ENCODE data around the gene ZNF654. TPM values are rescaled to one million over a fixed set of nuclear protein-coding genes. Genes with fewer than 3 reads are reported as not detected.
A peak's percentile ranks its signal among the peaks of the same experiment; 100 is the strongest.
"Not testable (repeated sequence)": the region's sequence is repeated elsewhere in the genome, so short reads cannot be mapped to it uniquely, and the experiment has no call there.

ZNF654 gene
- total RNA-seq, 2 donors from 2014 or later = 7.3 to 10.6 TPM

GRCh38 chr3:88167704-88168103 lies 108.6 kb downstream of the ZNF654 start:
- no peak for TF ChIP-seq CTCF (conservative IDR thresholded peaks at IDR 0.05)
- 95% methylated on average over 2 of the region's 2 CpGs; no CpG with 5 or more reads in 1 of the 2 experiments for WGBS, 2 experiments (ENCODE audit: insufficient coverage in 1 of 2, insufficient read length in 1 of 2)
- no peaks in the 10 kb centered on the region for H3K27me3 ChIP-seq (ENCODE audit: control insufficient read depth, insufficient read depth, low read length, poor library complexity, severe bottlenecking)
- Mint-ChIP-seq H3K4me1 (peaks cover 28% of the 10 kb centered on the region), H3K27ac (no peak overlapping the region), H3K27me3 (ENCODE audit: insufficient read depth) (no peaks in the 10 kb centered on the region), H3K36me3 (ENCODE audit: low read depth) (peaks cover 23% of the 10 kb centered on the region), H3K9me3 (peaks cover 4% of the 10 kb centered on the region), H3K4me3 (no peak overlapping the region)
- H3K4me3 ChIP-seq (ENCODE audit: low read length) = no peak overlapping the region
- H3K27ac ChIP-seq (ENCODE audit: low read depth, low read length) = no peak overlapping the region
- H3K36me3 ChIP-seq (ENCODE audit: control insufficient read depth, insufficient read depth, low read length) = peaks cover 20% of the 10 kb centered on the region
- no peak for DNase-seq
- H3K9me3 ChIP-seq (ENCODE audit: control insufficient read depth, low read length) = no peaks in the 10 kb centered on the region
- H3K9ac ChIP-seq (ENCODE audit: extremely low read depth, low read length, poor library complexity, severe bottlenecking) = no peak overlapping the region
- no peaks in the 10 kb centered on the region for H3K4me1 ChIP-seq (ENCODE audit: control insufficient read depth, insufficient read depth, low read length)

DNA sequence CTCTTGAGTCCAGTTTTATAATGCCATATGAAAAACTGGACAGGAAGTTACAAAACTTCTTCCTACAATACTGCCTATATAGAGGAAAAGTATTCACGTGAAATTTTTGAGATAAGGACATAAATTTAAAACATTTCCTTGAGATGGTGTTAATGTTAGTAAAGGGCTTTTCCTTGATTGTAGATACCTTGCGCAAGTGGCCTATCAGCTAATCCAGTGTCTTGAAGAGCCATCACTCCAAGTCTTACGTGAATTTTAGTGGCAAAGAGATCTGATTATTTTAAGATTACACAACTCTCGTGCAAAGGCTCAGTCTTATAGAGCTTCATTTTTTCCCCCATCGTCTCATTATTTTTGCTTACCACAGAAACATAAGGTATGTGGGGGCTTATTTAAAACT lies 109.1 kb downstream of the ZNF654 start:
- Histone ChIP-seq H3K36me3 (ENCODE audit: control insufficient read depth, insufficient read depth, low read length) (peaks cover 15% of the 10 kb centered on the region), H3K27me3 (ENCODE audit: control insufficient read depth, insufficient read depth, low read length, poor library complexity, severe bottlenecking) (no peaks in the 10 kb centered on the region), H3K4me1 (ENCODE audit: control insufficient read depth, insufficient read depth, low read length) (no peaks in the 10 kb centered on the region), H3K9ac (ENCODE audit: extremely low read depth, low read length, poor library complexity, severe bottlenecking) (no peak overlapping the region), H3K4me3 (ENCODE audit: low read length) (no peak overlapping the region), H3K9me3 (ENCODE audit: control insufficient read depth, low read length) (no peaks in the 10 kb centered on the region), H3K27ac (ENCODE audit: low read depth, low read length) (no peak overlapping the region)
- Mint-ChIP-seq H3K4me3 (no peak overlapping the region), H3K9me3 (peaks cover 4% of the 10 kb centered on the region), H3K4me1 (peaks cover 24% of the 10 kb centered on the region), H3K27ac (no peak overlapping the region), H3K36me3 (ENCODE audit: low read depth) (peaks cover 23% of the 10 kb centered on the region), H3K27me3 (ENCODE audit: insufficient read depth) (no peaks in the 10 kb centered on the region)
- no peak for DNase-seq
- no peak for TF ChIP-seq CTCF (conservative IDR thresholded peaks at IDR 0.05)
- WGBS, 2 experiments (ENCODE audit: insufficient coverage in 1 of 2, insufficient read length in 1 of 2) = 93 to 99% methylated on average over 3 to 5 of the region's 5 CpGs

GRCh38 chr3:88180398-88180999 lies 121.4 kb downstream of the ZNF654 start:
- DNase-seq = no peak
- H3K36me3 Mint-ChIP-seq (ENCODE audit: low read depth) = peaks cover 11% of the 10 kb centered on the region
- no peak overlapping the region for H3K27ac Mint-ChIP-seq

GRCh38 chr3:88182165-88182918 lies 123.3 kb downstream of the ZNF654 start:
- DNase-seq; H3K9me3 ChIP-seq (ENCODE audit: control insufficient read depth, low read length); H3K4me1 ChIP-seq (ENCODE audit: control insufficient read depth, insufficient read depth, low read length); H3K4me1 Mint-ChIP-seq; H3K27ac ChIP-seq (ENCODE audit: low read depth, low read length); H3K27me3 ChIP-seq (ENCODE audit: control insufficient read depth, insufficient read depth, low read length, poor library complexity, severe bottlenecking); H3K36me3 ChIP-seq (ENCODE audit: control insufficient read depth, insufficient read depth, low read length); H3K4me3 ChIP-seq (ENCODE audit: low read length); H3K9ac ChIP-seq (ENCODE audit: extremely low read depth, low read length, poor library complexity, severe bottlenecking); H3K27me3 Mint-ChIP-seq (ENCODE audit: insufficient read depth); H3K27ac Mint-ChIP-seq; H3K36me3 Mint-ChIP-seq (ENCODE audit: low read depth); H3K4me3 Mint-ChIP-seq: not testable (repeated sequence)
- H3K9me3 Mint-ChIP-seq = peaks cover 34% of the 10 kb centered on the region
- 93 to 96% methylated on average over 5 to 9 of the region's 9 CpGs for WGBS, 2 experiments (ENCODE audit: insufficient coverage in 1 of 2, insufficient read length in 1 of 2)

More at GRCh38 chr3:88180398-88180999, 121.4 kb downstream of the ZNF654 start:
- Histone ChIP-seq H3K9me3 (ENCODE audit: control insufficient read depth, low read length) (peaks cover 7% of the 10 kb centered on the region), H3K9ac (ENCODE audit: extremely low read depth, low read length, poor library complexity, severe bottlenecking) (no peak overlapping the region), H3K27me3 (ENCODE audit: control insufficient read depth, insufficient read depth, low read length, poor library complexity, severe bottlenecking) (no peaks in the 10 kb centered on the region), H3K4me3 (ENCODE audit: low read length) (no peak overlapping the region), H3K27ac (ENCODE audit: low read depth, low read length) (no peak overlapping the region), H3K36me3 (ENCODE audit: control insufficient read depth, insufficient read depth, low read length) (no peaks in the 10 kb centered on the region), H3K4me1 (ENCODE audit: control insufficient read depth, insufficient read depth, low read length) (no peaks in the 10 kb centered on the region)
- Mint-ChIP-seq H3K9me3 (peaks cover 19% of the 10 kb centered on the region), H3K4me3 (no peak overlapping the region), H3K4me1 (no peaks in the 10 kb centered on the region), H3K27me3 (ENCODE audit: insufficient read depth) (no peaks in the 10 kb centered on the region)
- TF ChIP-seq CTCF (conservative IDR thresholded peaks at IDR 0.05) = peak; percentile 72
- 69 to 75% methylated on average over 3 to 4 of the region's 4 CpGs for WGBS, 2 experiments (ENCODE audit: insufficient coverage in 1 of 2, insufficient read length in 1 of 2)
